Parathyroid adenoma (tissue), 2 donors: Measurements from ENCODE around the gene PCDHB8.
"Not testable (repeated sequence)": the region's sequence is repeated elsewhere in the genome, so short reads cannot be mapped to it uniquely, and the experiment has no call there.

Experiments
- H2AFZ ChIP-seq: fragments of 300-600 bp; sonication (generic); one replicate; pipeline ENCODE4 v1.7.0; 2017; ENCODE audit warnings: antibody characterized with exemption, mild to moderate bottlenecking
- H3K27ac ChIP-seq: fragments of 300-600 bp; sonication (generic); one replicate; pipeline ENCODE4 v1.7.0; 2017
- H3K27me3 ChIP-seq: fragments of 300-600 bp; sonication (generic); one replicate; pipeline ENCODE4 v1.7.0; 2017; ENCODE audit warnings: low read length; ENCODE audit not compliant: control insufficient read depth, insufficient read depth
- H3K36me3 ChIP-seq: fragments of 300-600 bp; sonication (generic); one replicate; pipeline ENCODE4 v1.7.0; 2017; ENCODE audit warnings: low read length; ENCODE audit not compliant: control insufficient read depth, insufficient read depth
- H3K4me1 ChIP-seq: fragments of 300-600 bp; sonication (generic); one replicate; pipeline ENCODE4 v1.7.0; 2017; ENCODE audit warnings: control low read depth
- H3K4me2 ChIP-seq: fragments of 300-600 bp; sonication (generic); one replicate; pipeline ENCODE4 v1.7.0; 2017; ENCODE audit warnings: low read length
- H3K4me3 ChIP-seq: fragments of 300-600 bp; sonication (generic); one replicate; pipeline ENCODE4 v1.7.0; 2017; ENCODE audit warnings: low read depth, low read length
- H3K79me2 ChIP-seq: fragments of 300-600 bp; sonication (generic); one replicate; pipeline ENCODE4 v1.7.0; 2017; ENCODE audit warnings: control low read depth
- H3K9ac ChIP-seq: fragments of 300-600 bp; sonication (generic); one replicate; pipeline ENCODE4 v1.7.0; 2017; ENCODE audit warnings: mild to moderate bottlenecking
- H3K9me3 ChIP-seq: fragments of 300-600 bp; sonication (generic); one replicate; pipeline ENCODE4 v1.7.0; 2017; ENCODE audit warnings: low read length; ENCODE audit not compliant: control insufficient read depth
- CTCF ChIP-seq: fragments of 300-600 bp; sonication (generic); IDR thresholded peaks from one replicate; pipeline ENCODE4 v1.7.0; 2017; ENCODE audit warnings: antibody characterized with exemption, mild to moderate bottlenecking
- donor health status: primary hyperparathyroidism.

The PCDHB8 gene

DNA sequence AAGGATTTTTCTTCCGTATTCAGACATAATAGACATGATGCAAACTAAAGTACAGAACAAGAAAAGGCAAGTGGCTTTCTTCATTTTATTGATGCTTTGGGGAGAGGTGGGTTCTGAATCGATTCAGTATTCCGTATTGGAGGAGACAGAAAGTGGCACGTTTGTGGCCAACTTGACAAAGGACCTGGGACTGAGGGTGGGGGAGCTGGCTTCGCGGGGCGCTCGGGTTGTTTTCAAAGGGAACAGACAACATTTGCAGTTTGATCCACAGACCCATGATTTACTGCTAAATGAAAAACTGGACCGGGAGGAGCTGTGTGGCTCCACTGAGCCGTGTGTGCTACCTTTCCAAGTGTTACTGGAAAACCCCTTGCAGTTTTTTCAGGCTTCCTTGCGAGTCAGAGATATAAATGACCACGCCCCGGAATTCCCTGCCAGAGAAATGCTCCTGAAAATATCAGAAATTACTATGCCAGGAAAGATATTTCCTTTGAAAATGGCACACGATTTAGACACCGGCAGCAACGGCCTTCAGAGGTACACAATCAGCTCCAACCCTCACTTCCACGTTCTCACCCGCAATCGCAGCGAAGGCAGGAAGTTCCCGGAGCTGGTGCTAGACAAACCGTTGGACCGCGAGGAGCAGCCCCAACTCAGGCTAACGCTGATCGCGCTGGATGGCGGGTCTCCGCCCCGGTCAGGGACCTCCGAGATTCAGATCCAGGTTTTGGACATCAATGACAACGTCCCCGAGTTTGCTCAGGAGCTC, 27.2 kb upstream of the PCDHB8 start:
- H2AFZ ChIP-seq: no peak overlapping the region
- no peak overlapping the region for H3K4me3 ChIP-seq
- no peak overlapping the region for H3K27ac ChIP-seq
- H3K79me2 ChIP-seq: no peaks in the 10 kb centered on the region
- no peak for TF ChIP-seq CTCF
- H3K9ac ChIP-seq: no peak overlapping the region
- peaks cover 14% of the 10 kb centered on the region for H3K27me3 ChIP-seq
- no peak overlapping the region for H3K4me2 ChIP-seq
- H3K36me3 ChIP-seq: peaks cover 3% of the 10 kb centered on the region
- no peaks in the 10 kb centered on the region for H3K4me1 ChIP-seq
- no peaks in the 10 kb centered on the region for H3K9me3 ChIP-seq

GRCh38 chr5:141150993-141151325, 26.6 kb upstream of the PCDHB8 start:
- H3K9ac ChIP-seq: no peak overlapping the region
- peaks cover 14% of the 10 kb centered on the region for H3K27me3 ChIP-seq
- H3K79me2 ChIP-seq: no peaks in the 10 kb centered on the region
- no peak overlapping the region for H3K27ac ChIP-seq
- no peak overlapping the region for H3K4me2 ChIP-seq
- no peaks in the 10 kb centered on the region for H3K9me3 ChIP-seq
- H2AFZ ChIP-seq: no peak overlapping the region
- H3K4me1 ChIP-seq: no peaks in the 10 kb centered on the region
- H3K36me3 ChIP-seq: peaks cover 3% of the 10 kb centered on the region
- no peak for TF ChIP-seq CTCF
- H3K4me3 ChIP-seq: no peak overlapping the region

GRCh38 chr5:141151632-141152031, 26.0 kb upstream of the PCDHB8 start:
- H2AFZ ChIP-seq, H3K9me3 ChIP-seq, H3K4me2 ChIP-seq, H3K79me2 ChIP-seq, H3K27ac ChIP-seq, H3K4me1 ChIP-seq, H3K9ac ChIP-seq, H3K4me3 ChIP-seq, H3K36me3 ChIP-seq: not testable (repeated sequence)
- H3K27me3 ChIP-seq: peaks cover 14% of the 10 kb centered on the region

GRCh38 chr5:141152096-141152495, 25.5 kb upstream of the PCDHB8 start:
- H3K9ac ChIP-seq, H2AFZ ChIP-seq, H3K4me3 ChIP-seq, H3K36me3 ChIP-seq, H3K27ac ChIP-seq, H3K4me1 ChIP-seq, H3K79me2 ChIP-seq, H3K4me2 ChIP-seq, H3K9me3 ChIP-seq: not testable (repeated sequence)
- peaks cover 14% of the 10 kb centered on the region for H3K27me3 ChIP-seq

GRCh38 chr5:141155540-141156374, 21.8 kb upstream of the PCDHB8 start:
- Histone ChIP-seq H3K27me3 (peaks cover 5% of the 10 kb centered on the region), H3K9ac (no peak overlapping the region), H3K79me2 (no peaks in the 10 kb centered on the region), H3K9me3 (no peaks in the 10 kb centered on the region), H2AFZ (no peak overlapping the region), H3K4me2 (no peak overlapping the region), H3K27ac (no peak overlapping the region), H3K36me3 (no peaks in the 10 kb centered on the region), H3K4me3 (no peak overlapping the region), H3K4me1 (no peaks in the 10 kb centered on the region)
- TF ChIP-seq CTCF: no peak

DNA sequence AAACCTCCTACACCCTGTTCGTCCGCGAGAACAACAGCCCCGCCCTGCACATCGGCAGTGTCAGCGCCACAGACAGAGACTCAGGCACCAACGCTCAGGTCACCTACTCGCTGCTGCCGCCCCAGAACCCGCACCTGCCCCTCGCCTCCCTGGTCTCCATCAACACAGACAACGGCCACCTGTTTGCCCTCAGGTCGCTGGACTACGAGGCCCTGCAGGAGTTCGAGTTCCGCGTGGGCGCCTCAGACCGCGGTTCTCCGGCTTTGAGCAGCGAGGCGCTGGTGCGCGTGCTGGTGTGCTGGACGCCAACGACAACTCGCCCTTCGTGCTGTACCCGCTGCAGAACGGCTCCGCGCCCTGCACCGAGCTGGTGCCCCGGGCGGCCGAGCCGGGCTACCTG, 20.2 kb upstream of the PCDHB8 start:
- not testable (repeated sequence) for H3K9me3 ChIP-seq, H3K9ac ChIP-seq, H3K4me2 ChIP-seq, H3K36me3 ChIP-seq, H3K4me3 ChIP-seq, H2AFZ ChIP-seq, H3K27me3 ChIP-seq, H3K79me2 ChIP-seq, H3K27ac ChIP-seq, H3K4me1 ChIP-seq

- H3K9me3 ChIP-seq, H3K9ac ChIP-seq, H3K4me1 ChIP-seq, H3K27ac ChIP-seq, H3K27me3 ChIP-seq, H3K79me2 ChIP-seq, H3K36me3 ChIP-seq, H3K4me3 ChIP-seq, H3K4me2 ChIP-seq, H2AFZ ChIP-seq: not testable (repeated sequence)
These were observed 19.7 kb upstream of the PCDHB8 start for GRCh38 chr5:141157901-141158300.
